ENCODE measurements around the gene TXNDC15.

TXNDC15 gene

DNA sequence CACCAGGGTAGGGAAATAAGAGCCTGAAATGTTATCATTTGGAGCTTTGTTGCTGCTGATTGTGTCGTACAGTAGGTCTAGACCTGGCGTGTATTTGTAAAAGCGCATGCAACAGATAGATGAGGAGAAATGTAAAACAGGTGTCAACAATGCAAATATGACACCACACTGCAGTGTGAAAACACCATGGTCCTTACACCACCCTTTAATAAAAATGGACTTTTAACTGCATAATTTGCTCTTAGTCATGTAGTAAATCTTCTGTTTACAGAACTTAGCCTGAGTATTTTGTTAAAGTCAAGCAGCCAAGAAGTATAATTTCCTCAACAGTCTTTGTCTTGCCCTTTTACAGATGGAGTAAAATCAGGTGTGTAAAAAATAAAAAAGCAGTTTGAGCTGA, 44.7 kb downstream of the TXNDC15 start:
- Mint-ChIP-seq H3K4me3 (no peak overlapping the region), H3K36me3 (peaks cover 10% of the 10 kb centered on the region), H3K27me3 (no peaks in the 10 kb centered on the region), H3K27ac (no peak overlapping the region), H3K9me3 (no peaks in the 10 kb centered on the region), H3K4me1 (peaks cover 6% of the 10 kb centered on the region)
- no peak for DNase-seq (ENCODE audit: low spot score in 2 of 2)
- ATAC-seq (ENCODE audit: low read depth) = no peak

DNA sequence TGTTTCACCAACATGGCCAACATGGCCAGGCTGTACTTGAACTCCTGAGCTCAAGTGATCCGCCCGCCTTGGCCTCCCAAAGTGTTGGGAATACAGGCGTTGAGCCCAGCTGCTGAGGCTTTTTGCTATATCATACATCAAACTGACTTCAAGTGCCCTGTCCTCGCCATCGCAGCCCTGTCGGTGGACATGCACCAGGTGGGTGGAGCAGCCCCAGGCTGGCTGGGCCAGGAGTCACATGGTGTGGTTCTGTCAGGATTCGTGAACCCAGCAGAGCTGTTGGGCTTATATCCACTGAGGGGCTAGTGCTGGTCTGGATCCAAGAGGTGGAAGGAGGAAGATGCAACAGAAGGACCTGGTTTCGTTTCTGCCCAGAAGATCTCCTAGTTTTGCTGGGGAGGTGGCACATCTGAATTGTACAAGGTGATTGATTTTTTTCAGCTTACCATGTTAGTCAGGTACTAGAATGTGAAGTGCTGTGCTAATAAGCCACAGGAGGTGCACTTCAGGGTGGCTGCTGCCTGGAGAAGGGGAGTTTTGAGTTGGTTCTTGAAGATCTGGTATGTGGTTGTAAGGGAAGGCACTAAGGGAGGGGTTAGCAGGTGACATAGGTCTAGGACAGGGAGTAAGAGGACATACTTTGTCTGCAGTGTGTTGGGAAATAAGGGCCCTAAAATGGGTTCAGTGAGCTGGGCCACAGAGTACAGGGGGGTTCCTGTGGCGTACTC, 46.8 kb downstream of the TXNDC15 start:
- Mint-ChIP-seq H3K4me3 (no peak overlapping the region), H3K36me3 (peaks cover 7% of the 10 kb centered on the region), H3K27ac (no peak overlapping the region), H3K27me3 (no peaks in the 10 kb centered on the region), H3K9me3 (no peaks in the 10 kb centered on the region), H3K4me1 (peaks cover 6% of the 10 kb centered on the region)
- DNase-seq (ENCODE audit: low spot score in 2 of 2) (no peak), ATAC-seq (ENCODE audit: low read depth) (no peak)

DNA sequence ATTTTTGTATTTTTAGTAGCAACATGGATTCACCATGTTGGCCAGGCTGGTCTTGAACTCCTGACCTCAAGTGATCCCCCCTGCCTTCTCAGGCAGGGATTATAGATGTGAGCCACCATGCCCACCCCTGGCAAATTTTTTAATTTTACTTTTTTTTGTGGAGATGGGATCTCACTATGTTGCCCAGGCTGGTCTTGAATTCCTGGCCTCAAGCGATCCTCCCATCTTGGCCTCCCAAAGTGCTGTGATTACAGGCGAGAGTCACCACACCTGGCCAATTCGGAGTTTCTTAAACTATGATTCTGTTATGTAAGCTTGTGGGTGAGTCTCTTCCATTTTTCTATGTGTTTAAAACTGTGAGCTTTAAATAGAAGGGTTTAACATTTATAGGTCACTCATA, 58.3 kb downstream of the TXNDC15 start:
- no peak for ATAC-seq (ENCODE audit: low read depth)

DNA sequence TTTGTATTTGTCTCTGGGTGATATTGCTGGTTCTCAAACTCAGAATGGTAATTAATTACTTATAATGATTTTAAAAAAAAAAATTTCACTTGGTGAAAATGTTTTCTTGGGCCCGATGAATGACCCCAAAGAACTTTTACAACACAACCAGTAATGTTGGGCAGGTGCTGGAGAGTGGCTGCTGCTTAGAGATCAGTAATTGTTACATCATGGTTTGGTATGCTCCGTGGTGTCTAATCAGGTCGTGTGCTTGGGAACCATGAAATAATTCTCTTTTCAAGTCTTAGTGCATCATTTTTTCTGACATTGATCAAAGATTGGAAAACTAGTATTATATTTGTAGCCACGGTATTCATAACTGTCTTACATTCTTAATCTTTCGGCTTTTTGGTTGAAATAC, 60.0 kb downstream of the TXNDC15 start:
- no peak for DNase-seq (ENCODE audit: low spot score in 2 of 2)
- Mint-ChIP-seq H3K4me3 (no peak overlapping the region), H3K4me1 (no peaks in the 10 kb centered on the region), H3K27me3 (no peaks in the 10 kb centered on the region), H3K27ac (no peak overlapping the region), H3K36me3 (peaks cover 13% of the 10 kb centered on the region), H3K9me3 (no peaks in the 10 kb centered on the region)
- no peak for ATAC-seq (ENCODE audit: low read depth)

More for the DNA sequence above, 58.3 kb downstream of the TXNDC15 start:
- Mint-ChIP-seq H3K4me1 (no peaks in the 10 kb centered on the region), H3K27me3 (no peaks in the 10 kb centered on the region), H3K4me3 (no peak overlapping the region), H3K9me3 (no peaks in the 10 kb centered on the region), H3K36me3 (peaks cover 13% of the 10 kb centered on the region), H3K27ac (no peak overlapping the region)
- DNase-seq (ENCODE audit: low spot score in 2 of 2) = no peak

- ATAC-seq (ENCODE audit: low read depth) = no peak
- Mint-ChIP-seq H3K4me3 (no peak overlapping the region), H3K27ac (no peak overlapping the region), H3K9me3 (no peaks in the 10 kb centered on the region), H3K36me3 (peaks cover 13% of the 10 kb centered on the region), H3K4me1 (no peaks in the 10 kb centered on the region), H3K27me3 (no peaks in the 10 kb centered on the region)
- DNase-seq (ENCODE audit: low spot score in 2 of 2) = no peak
Observed at GRCh38 chr5:134935711-134936602, 61.8 kb downstream of the TXNDC15 start.

GRCh38 chr5:134937526-134937925, 63.4 kb downstream of the TXNDC15 start:
- Mint-ChIP-seq H3K4me1 (no peaks in the 10 kb centered on the region), H3K4me3 (no peak overlapping the region), H3K27me3 (no peaks in the 10 kb centered on the region), H3K36me3 (peaks cover 11% of the 10 kb centered on the region), H3K9me3 (no peaks in the 10 kb centered on the region), H3K27ac (no peak overlapping the region)
- ATAC-seq (ENCODE audit: low read depth) (no peak), DNase-seq (ENCODE audit: low spot score in 2 of 2) (no peak)

- Mint-ChIP-seq H3K4me3 (no peak overlapping the region), H3K36me3 (peaks cover 11% of the 10 kb centered on the region), H3K4me1 (no peaks in the 10 kb centered on the region), H3K27ac (no peak overlapping the region), H3K9me3 (no peaks in the 10 kb centered on the region), H3K27me3 (no peaks in the 10 kb centered on the region)
- ATAC-seq (ENCODE audit: low read depth) = no peak
- no peak for DNase-seq (ENCODE audit: low spot score in 2 of 2)
Observed at GRCh38 chr5:134938030-134938429, 63.9 kb downstream of the TXNDC15 start.

GRCh38 chr5:134939500-134939899, 65.3 kb downstream of the TXNDC15 start:
- Mint-ChIP-seq H3K27ac (no peak overlapping the region), H3K4me3 (no peak overlapping the region), H3K27me3 (no peaks in the 10 kb centered on the region), H3K9me3 (no peaks in the 10 kb centered on the region), H3K4me1 (no peaks in the 10 kb centered on the region), H3K36me3 (peaks cover 9% of the 10 kb centered on the region)
- ATAC-seq (ENCODE audit: low read depth) (no peak), DNase-seq (ENCODE audit: low spot score in 2 of 2) (no peak)

DNA sequence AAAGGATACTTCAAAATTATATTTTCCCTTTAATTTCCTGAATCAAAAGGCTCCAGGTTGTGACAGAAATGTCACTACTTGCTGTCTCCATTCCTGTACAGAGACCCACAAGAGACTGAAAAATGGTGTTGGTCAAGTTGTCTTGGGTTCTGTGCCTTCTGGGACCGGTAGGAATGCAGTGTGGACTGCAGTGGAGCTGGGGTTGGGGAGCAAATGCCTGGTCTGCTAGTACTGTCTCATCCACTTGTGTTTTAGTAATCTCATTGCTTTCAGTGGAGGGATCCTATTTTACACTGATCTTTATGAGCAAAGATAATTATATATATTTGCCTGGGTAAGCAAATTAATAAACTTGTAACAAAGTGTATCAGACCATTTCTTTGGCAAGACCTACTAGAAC, 69.4 kb downstream of the TXNDC15 start:
- H3K27ac Mint-ChIP-seq = no peak overlapping the region
- no peaks in the 10 kb centered on the region for H3K27me3 Mint-ChIP-seq
- H3K36me3 Mint-ChIP-seq = peaks cover 4% of the 10 kb centered on the region
- H3K9me3 Mint-ChIP-seq = no peaks in the 10 kb centered on the region
- H3K4me3 Mint-ChIP-seq = no peak overlapping the region
- no peaks in the 10 kb centered on the region for H3K4me1 Mint-ChIP-seq
- no peak for ATAC-seq (ENCODE audit: low read depth)
- no peak for DNase-seq (ENCODE audit: low spot score in 2 of 2)

DNA sequence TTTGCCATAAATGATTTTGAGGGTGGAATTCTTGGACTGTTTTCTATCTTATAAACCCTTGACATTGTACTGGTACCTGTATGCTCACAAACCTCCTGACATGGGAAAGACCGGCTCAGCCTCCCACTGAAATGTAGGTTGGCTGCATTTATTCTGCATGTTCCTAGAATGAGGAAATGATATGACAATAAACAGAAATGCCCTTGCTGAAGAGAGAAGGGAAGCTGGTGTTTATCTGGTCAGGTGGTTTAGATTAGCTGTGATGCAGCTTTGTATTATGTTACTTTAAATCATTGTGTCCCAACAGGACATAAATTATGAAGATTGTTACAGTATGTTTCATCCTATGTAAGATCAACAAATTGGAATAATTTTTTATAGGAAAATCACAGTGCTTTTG, 70.5 kb downstream of the TXNDC15 start:
- ATAC-seq (ENCODE audit: low read depth) = no peak

GRCh38 chr5:134945041-134945440, 70.9 kb downstream of the TXNDC15 start:
- no peak overlapping the region for H3K4me3 Mint-ChIP-seq
- H3K4me1 Mint-ChIP-seq = no peaks in the 10 kb centered on the region
- H3K27ac Mint-ChIP-seq = no peak overlapping the region
- no peaks in the 10 kb centered on the region for H3K9me3 Mint-ChIP-seq
- DNase-seq (ENCODE audit: low spot score in 2 of 2) = no peak
- H3K36me3 Mint-ChIP-seq = peaks cover 2% of the 10 kb centered on the region
- no peak for ATAC-seq (ENCODE audit: low read depth)
- no peaks in the 10 kb centered on the region for H3K27me3 Mint-ChIP-seq

More for the DNA sequence above, 70.5 kb downstream of the TXNDC15 start:
- H3K4me1 Mint-ChIP-seq = no peaks in the 10 kb centered on the region
- no peak overlapping the region for H3K27ac Mint-ChIP-seq
- no peak overlapping the region for H3K4me3 Mint-ChIP-seq
- H3K9me3 Mint-ChIP-seq = no peaks in the 10 kb centered on the region
- H3K27me3 Mint-ChIP-seq = no peaks in the 10 kb centered on the region
- no peak for DNase-seq (ENCODE audit: low spot score in 2 of 2)
- H3K36me3 Mint-ChIP-seq = peaks cover 4% of the 10 kb centered on the region

- peaks cover 4% of the 10 kb centered on the region for H3K9me3 Mint-ChIP-seq
- H3K27ac Mint-ChIP-seq = no peak overlapping the region
- ATAC-seq (ENCODE audit: low read depth) = no peak
Observed at GRCh38 chr5:134948911-134949310, 74.7 kb downstream of the TXNDC15 start.

DNA sequence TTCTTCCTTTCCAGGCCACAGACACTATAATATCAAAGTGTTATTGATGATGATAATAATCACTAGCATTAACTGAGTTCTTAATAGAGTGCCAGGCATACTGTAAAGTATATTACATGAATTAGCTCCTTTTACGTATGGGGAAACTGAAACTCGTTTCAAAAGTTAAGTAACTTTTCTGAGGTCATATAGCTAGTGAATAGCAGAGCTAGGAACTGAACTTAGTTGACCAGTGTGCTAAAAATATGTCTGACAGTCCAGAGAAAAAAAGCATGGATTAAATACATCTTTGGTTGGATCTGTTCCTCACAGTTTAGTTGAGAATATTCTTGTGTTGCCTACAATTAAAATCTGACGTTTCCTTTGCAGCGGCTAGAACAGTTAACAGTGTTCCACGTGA, 75.1 kb downstream of the TXNDC15 start:
- Mint-ChIP-seq H3K4me1 (no peaks in the 10 kb centered on the region), H3K27ac (no peak overlapping the region), H3K9me3 (peaks cover 5% of the 10 kb centered on the region), H3K4me3 (no peak overlapping the region), H3K27me3 (no peaks in the 10 kb centered on the region), H3K36me3 (peaks cover 6% of the 10 kb centered on the region)
- DNase-seq (ENCODE audit: low spot score in 2 of 2) (no peak), ATAC-seq (ENCODE audit: low read depth) (no peak)

More at GRCh38 chr5:134948911-134949310, 74.7 kb downstream of the TXNDC15 start:
- H3K36me3 Mint-ChIP-seq = peaks cover 3% of the 10 kb centered on the region
- H3K4me1 Mint-ChIP-seq = no peaks in the 10 kb centered on the region
- no peak for DNase-seq (ENCODE audit: low spot score in 2 of 2)
- no peak overlapping the region for H3K4me3 Mint-ChIP-seq
- H3K27me3 Mint-ChIP-seq = no peaks in the 10 kb centered on the region

Data from memory B cell (primary cell).